ENCODE measurements around the gene CORO6.

The CORO6 gene

DNA sequence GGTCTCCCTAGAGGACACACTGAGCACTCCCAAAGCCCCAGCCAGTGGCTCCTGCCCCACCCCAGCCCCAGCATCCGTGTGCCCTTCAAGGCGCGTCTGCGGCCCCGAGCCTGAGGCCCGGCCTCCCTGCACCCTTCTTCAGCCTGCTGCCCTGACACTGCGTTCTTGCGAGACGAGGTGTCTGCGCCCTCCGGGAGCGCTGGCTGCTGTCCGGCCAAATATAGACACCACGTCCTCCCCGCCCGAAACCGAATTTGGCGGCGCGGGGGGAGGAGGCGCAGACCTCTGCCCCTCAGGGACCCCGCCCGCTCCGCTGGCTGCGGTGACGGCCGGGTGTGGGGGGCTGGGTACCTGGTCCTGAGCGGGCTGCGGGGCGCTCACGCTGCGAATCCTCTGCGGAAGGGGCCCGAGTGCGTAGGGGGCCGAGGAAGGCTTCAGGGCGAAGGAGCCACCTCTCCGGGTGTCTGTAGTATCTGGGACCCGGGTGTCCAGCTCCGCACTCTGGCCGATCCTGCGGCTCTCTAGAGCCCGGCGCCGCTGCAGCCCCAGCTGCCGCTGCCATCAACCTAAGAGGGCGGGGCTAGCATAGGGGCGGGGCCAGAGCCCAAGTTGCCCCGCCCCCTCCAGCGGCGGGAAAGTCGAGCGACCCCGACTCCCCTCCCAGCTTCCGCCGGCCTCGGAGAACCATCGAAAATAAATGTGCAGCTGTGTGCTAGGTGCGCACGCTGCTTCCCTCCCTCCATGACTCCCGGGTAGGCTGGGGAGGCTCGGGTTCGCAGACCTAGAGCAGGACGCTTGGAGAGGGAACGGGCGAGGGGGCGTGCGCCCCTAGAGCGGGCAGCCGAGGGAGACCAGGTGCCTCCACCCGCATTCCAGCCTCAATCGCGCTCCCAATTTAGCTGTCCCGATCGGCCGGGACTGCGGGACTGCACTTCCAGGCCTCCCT is at the start of gene CORO6:
TSS of gene CORO6 (minus strand) at position 576 of the 946 bp plus-strand sequence. CDS start 1,491 bp downstream, outside the sequence.
- DNase-seq (ENCODE audit: low spot score) = no peak
- Histone ChIP-seq H3K9me3 (ENCODE audit: severe bottlenecking) (no peaks in the 10 kb centered on the region), H3K4me3 (ENCODE audit: severe bottlenecking) (peak within 1 kb of the TSS; percentile 50), H3K27ac (ENCODE audit: poor library complexity, severe bottlenecking) (peak within 1 kb of the TSS; percentile 76), H3K4me1 (ENCODE audit: insufficient read depth, poor library complexity, severe bottlenecking) (peaks cover 25% of the 10 kb centered on the region), H3K36me3 (ENCODE audit: low read depth) (no peaks in the 10 kb centered on the region), H3K27me3 (ENCODE audit: insufficient read depth, poor library complexity, severe bottlenecking) (no peaks in the 10 kb centered on the region)
- TF ChIP-seq CTCF (IDR thresholded peaks at IDR 0.05; ENCODE audit: poor library complexity, severe bottlenecking) = no peak
- ATAC-seq (ENCODE audit: low read depth) = peak; percentile 48

DNA sequence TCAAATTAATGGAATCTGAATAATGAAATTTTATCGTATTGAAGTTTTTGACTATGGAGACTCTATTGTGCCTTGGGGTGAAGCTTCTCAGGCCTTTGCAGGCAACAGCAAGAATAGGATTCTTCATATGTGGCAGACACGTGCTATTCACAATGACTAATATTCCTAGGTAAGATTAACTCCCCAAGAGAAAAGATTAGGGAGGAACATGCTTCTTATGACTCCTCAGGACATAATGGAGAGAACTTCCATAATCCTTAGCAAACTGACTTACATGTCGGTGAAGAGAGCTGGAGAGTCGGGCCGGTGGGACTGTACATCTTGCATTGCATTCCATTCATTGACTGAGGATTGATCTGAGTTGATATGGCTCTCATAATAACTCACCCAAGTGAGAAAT is 48.9 kb upstream of the CORO6 start:
- DNase-seq (ENCODE audit: low spot score) = no peak
- no peaks in the 10 kb centered on the region for H3K27me3 ChIP-seq (ENCODE audit: insufficient read depth, poor library complexity, severe bottlenecking)
- H3K9me3 ChIP-seq (ENCODE audit: severe bottlenecking) = no peaks in the 10 kb centered on the region
- no peak overlapping the region for H3K4me3 ChIP-seq (ENCODE audit: severe bottlenecking)
- no peak for ATAC-seq (ENCODE audit: low read depth)
- H3K27ac ChIP-seq (ENCODE audit: poor library complexity, severe bottlenecking) = no peak overlapping the region
- H3K36me3 ChIP-seq (ENCODE audit: low read depth) = peaks cover 31% of the 10 kb centered on the region
- no peak for TF ChIP-seq CTCF (IDR thresholded peaks at IDR 0.05; ENCODE audit: poor library complexity, severe bottlenecking)
- H3K4me1 ChIP-seq (ENCODE audit: insufficient read depth, poor library complexity, severe bottlenecking) = no peaks in the 10 kb centered on the region

DNA sequence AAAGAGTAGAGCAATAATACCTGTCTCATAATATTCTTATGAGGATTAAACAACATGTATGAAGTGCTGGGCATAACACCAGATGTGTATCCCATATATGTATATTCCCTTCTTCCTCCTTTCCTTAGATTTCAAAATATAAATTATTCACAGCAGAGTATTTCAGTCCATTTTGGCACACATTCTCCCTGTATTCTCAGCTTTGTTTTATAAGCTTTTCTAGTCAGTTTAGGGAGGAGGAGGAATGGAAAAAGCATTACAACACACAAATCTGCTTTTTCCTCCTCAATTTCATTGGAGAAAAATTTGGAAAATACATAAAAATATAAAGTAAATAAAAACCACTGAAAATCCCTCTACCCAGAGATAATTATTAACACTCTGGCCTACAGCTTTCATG is 46.6 kb upstream of the CORO6 start:
- no peak for TF ChIP-seq CTCF (IDR thresholded peaks at IDR 0.05; ENCODE audit: poor library complexity, severe bottlenecking)
- ATAC-seq (ENCODE audit: low read depth) = no peak
- H3K36me3 ChIP-seq (ENCODE audit: low read depth) = peaks cover 40% of the 10 kb centered on the region

GRCh38 chr17:29667969-29668368 is 45.3 kb upstream of the CORO6 start:
- Histone ChIP-seq H3K4me1 (ENCODE audit: insufficient read depth, poor library complexity, severe bottlenecking) (peaks cover 17% of the 10 kb centered on the region), H3K36me3 (ENCODE audit: low read depth) (peaks cover 40% of the 10 kb centered on the region)
- ATAC-seq (ENCODE audit: low read depth) = no peak

More for the DNA sequence above, 46.6 kb upstream of the CORO6 start:
- DNase-seq (ENCODE audit: low spot score) = no peak
- H3K4me3 ChIP-seq (ENCODE audit: severe bottlenecking) = no peak overlapping the region
- H3K9me3 ChIP-seq (ENCODE audit: severe bottlenecking) = no peaks in the 10 kb centered on the region
- no peaks in the 10 kb centered on the region for H3K27me3 ChIP-seq (ENCODE audit: insufficient read depth, poor library complexity, severe bottlenecking)
- H3K27ac ChIP-seq (ENCODE audit: poor library complexity, severe bottlenecking) = no peak overlapping the region
- H3K4me1 ChIP-seq (ENCODE audit: insufficient read depth, poor library complexity, severe bottlenecking) = peaks cover 17% of the 10 kb centered on the region

More at GRCh38 chr17:29667969-29668368, 45.3 kb upstream of the CORO6 start:
- no peak overlapping the region for H3K4me3 ChIP-seq (ENCODE audit: severe bottlenecking)
- H3K27ac ChIP-seq (ENCODE audit: poor library complexity, severe bottlenecking) = no peak overlapping the region
- no peaks in the 10 kb centered on the region for H3K27me3 ChIP-seq (ENCODE audit: insufficient read depth, poor library complexity, severe bottlenecking)
- DNase-seq (ENCODE audit: low spot score) = no peak
- TF ChIP-seq CTCF (IDR thresholded peaks at IDR 0.05; ENCODE audit: poor library complexity, severe bottlenecking) = no peak
- no peaks in the 10 kb centered on the region for H3K9me3 ChIP-seq (ENCODE audit: severe bottlenecking)
